ENCODE data around the gene DENND4A.

GRCh38 chr15:65841121-65841930 is 49.2 kb upstream of the DENND4A start:
- TF ChIP-seq CTCF (IDR thresholded peaks at IDR 0.05) (no peak), POLR2AphosphoS5 (IDR thresholded peaks at IDR 0.05) (no peak)

Data from gastroesophageal sphincter (tissue), 3 donors.